ENCODE results near the gene AUTS2.

DNA sequence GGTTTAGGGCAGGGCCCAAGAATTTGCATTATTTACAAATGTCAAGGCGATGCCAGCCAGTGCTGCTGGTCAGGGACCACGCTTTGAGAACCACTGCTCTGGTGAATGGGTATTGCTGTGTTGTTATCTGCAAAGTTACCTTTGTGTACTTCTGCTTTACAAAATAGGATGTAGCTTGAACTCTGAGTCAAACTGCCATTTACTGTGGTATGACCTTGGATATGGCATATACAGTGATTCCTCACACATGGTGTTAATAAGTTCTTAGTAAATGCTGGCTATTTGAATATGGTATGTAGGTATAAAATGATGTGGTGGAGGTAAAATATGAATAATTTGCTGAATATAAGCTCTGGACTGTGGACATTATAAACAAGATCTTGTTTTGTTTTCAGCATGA, 148.9 kb downstream of the AUTS2 start:
- no peak for TF ChIP-seq RFX5 (IDR thresholded peaks at IDR 0.05; ENCODE audit: borderline replicate concordance, low read depth, low read length)
- TF ChIP-seq CHD2 (IDR thresholded peaks at IDR 0.05; ENCODE audit: low read length): no peak
- TF ChIP-seq EGR1 (IDR thresholded peaks at IDR 0.05; ENCODE audit: borderline replicate concordance, low read depth, low read length): no peak
- no peak for TF ChIP-seq YY1 (IDR thresholded peaks at IDR 0.05; ENCODE audit: low read depth, low read length)
- TF ChIP-seq POLR2AphosphoS5 (IDR thresholded peaks at IDR 0.05; ENCODE audit: low read depth, low read length): no peak
- no peak for TF ChIP-seq CTCF (IDR thresholded peaks at IDR 0.05; ENCODE audit: control extremely low read depth in 1 of 3, insufficient read depth in 1 of 3, low read depth in 1 of 3, low read length in 3 of 3)
- no peak for TF ChIP-seq POLR2A (IDR thresholded peaks at IDR 0.05; ENCODE audit: control extremely low read depth in 1 of 2, low read depth in 2 of 2, low read length in 2 of 2)
- TF ChIP-seq TEAD4 (IDR thresholded peaks at IDR 0.05; ENCODE audit: low read depth, low read length): no peak
- no peak for TF ChIP-seq FOSL1 (IDR thresholded peaks at IDR 0.05; ENCODE audit: insufficient read depth, low read depth, low read length)
- TF ChIP-seq EZH2 (IDR thresholded peaks at IDR 0.05; ENCODE audit: low read depth, low read length, severe bottlenecking): no peak
- no peak for TF ChIP-seq SP1 (IDR thresholded peaks at IDR 0.05; ENCODE audit: low read depth, low read length)
- TF ChIP-seq KDM1A (IDR thresholded peaks at IDR 0.05; ENCODE audit: borderline replicate concordance, low read length): no peak
- TF ChIP-seq CHD1 (IDR thresholded peaks at IDR 0.05; ENCODE audit: low read depth, low read length): no peak
- TF ChIP-seq SUZ12 (IDR thresholded peaks at IDR 0.05; ENCODE audit: low read length): no peak
